Measurements from ENCODE around the gene TFB1M.
"Not testable (repeated sequence)": the region's sequence is repeated elsewhere in the genome, so short reads cannot be mapped to it uniquely, and the experiment has no call there.

The TFB1M gene

GRCh38 chr6:155329460-155330132 is 15.3 kb upstream of the TFB1M start:
- DNase-seq = no peak

GRCh38 chr6:155328539-155329459 is 14.5 kb upstream of the TFB1M start:
- no peak for DNase-seq

GRCh38 chr6:155328074-155328538 is 13.8 kb upstream of the TFB1M start:
- no peak for DNase-seq

- peak; percentile 48 for DNase-seq
Observed at GRCh38 chr6:155327326-155328073, 13.2 kb upstream of the TFB1M start.

GRCh38 chr6:155325700-155326516 is 11.6 kb upstream of the TFB1M start:
- no peak for DNase-seq

GRCh38 chr6:155324993-155325392 is 10.7 kb upstream of the TFB1M start:
- DNase-seq = no peak

GRCh38 chr6:155324172-155324571 is 9.9 kb upstream of the TFB1M start:
- no peak for DNase-seq

- DNase-seq = no peak
Observed at GRCh38 chr6:155319902-155320301, 5.6 kb upstream of the TFB1M start.

- no peak for DNase-seq
Observed at GRCh38 chr6:155317186-155317585, 2.9 kb upstream of the TFB1M start.

- DNase-seq = no peak
Observed at GRCh38 chr6:155316419-155316818, 2.1 kb upstream of the TFB1M start.

- no peak for DNase-seq
Observed at GRCh38 chr6:155315516-155315871, 1.2 kb upstream of the TFB1M start.

GRCh38 chr6:155314773-155315515 is 660 bp upstream of the TFB1M start:
- no peak for DNase-seq

GRCh38 chr6:155313602-155314091 is 637 bp downstream of the TFB1M start:
- no peak for DNase-seq

GRCh38 chr6:155312950-155313349 is 1.3 kb downstream of the TFB1M start:
- not testable (repeated sequence) for DNase-seq

GRCh38 chr6:155311583-155311982 is 2.7 kb downstream of the TFB1M start:
- no peak for DNase-seq

GRCh38 chr6:155311086-155311485 is 3.2 kb downstream of the TFB1M start:
- DNase-seq = no peak

- DNase-seq = no peak
Observed at GRCh38 chr6:155310596-155310995, 3.7 kb downstream of the TFB1M start.

- DNase-seq = no peak
Observed at GRCh38 chr6:155309150-155309549, 5.1 kb downstream of the TFB1M start.

GRCh38 chr6:155306958-155307357 is 7.3 kb downstream of the TFB1M start:
- no peak for DNase-seq

- no peak for DNase-seq
Observed at GRCh38 chr6:155303361-155303870, 10.9 kb downstream of the TFB1M start.

GRCh38 chr6:155301867-155302266 is 12.4 kb downstream of the TFB1M start:
- DNase-seq = no peak
